SH-SY5Y (cell line): Measurements from ENCODE around the gene DAPK1.

Experiments used
- GATA2 ChIP-seq: IDR thresholded peaks from 2 replicates; pipeline ENCODE4 v1.6.1; 2011; ENCODE audit warnings: mild to moderate bottlenecking, low read depth, low read length
- GATA3 ChIP-seq: IDR thresholded peaks from 2 replicates; pipeline ENCODE4 v1.6.1; 2011; ENCODE audit warnings: low read depth, mild to moderate bottlenecking, low read length, moderate library complexity

DNA sequence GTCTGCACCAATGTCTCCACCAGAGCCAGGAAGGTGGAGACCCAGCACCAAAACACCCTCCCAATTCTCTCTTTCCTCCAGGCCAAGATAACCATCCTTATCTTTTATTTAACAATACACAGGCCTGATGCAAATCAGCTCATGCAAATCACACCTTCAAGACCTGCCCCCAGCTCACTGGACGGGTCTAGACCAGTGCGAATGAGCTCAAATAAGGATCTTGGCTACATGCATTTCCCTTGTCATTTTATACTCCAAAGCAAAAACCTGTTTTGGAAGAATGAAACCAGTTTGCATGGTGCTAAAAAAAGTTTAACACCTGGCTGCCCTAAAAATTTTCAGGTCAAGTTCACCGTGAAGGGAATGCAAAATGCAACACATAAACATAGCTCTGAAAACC, 31.9 kb upstream of the DAPK1 start:
- no peak for TF ChIP-seq GATA3
- TF ChIP-seq GATA2 = peak; percentile 40; the same call in 1 of the 2 replicates
